ENCODE measurements around the gene DTD1. TPM values are rescaled to one million over a fixed set of nuclear protein-coding genes. Genes with fewer than 3 reads are reported as not detected.
A peak's percentile ranks its signal among the peaks of the same experiment; 100 is the strongest.

The DTD1 gene
- total RNA-seq, 3 donors from 2014 or later, result 24.1 to 34.6 (median 26.2) TPM

DNA sequence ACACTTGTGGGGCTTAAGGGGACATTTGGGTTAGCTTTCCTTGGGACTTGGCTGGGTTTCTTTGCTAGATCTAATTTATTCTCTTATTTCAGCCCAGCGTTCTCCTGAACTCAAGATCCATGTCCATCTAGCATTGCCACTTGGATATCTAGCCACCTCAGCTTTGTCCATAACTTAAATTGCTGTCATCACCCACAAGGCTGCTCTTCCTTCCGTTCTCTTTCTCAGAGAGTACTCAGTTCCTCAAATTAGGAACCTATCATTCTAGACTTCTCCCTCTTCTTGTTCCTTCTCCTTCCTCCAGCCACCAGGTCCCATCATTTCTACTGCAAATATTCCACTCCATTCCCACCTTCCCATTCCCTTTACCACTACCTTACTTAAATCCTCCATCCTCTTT lies 16.3 kb upstream of the DTD1 start:
- Histone ChIP-seq H3K9me3 (no peaks in the 10 kb centered on the region), H3K4me1 (no peaks in the 10 kb centered on the region), H3K4me3 (no peak overlapping the region), H3K27me3 (no peaks in the 10 kb centered on the region), H3K36me3 (no peaks in the 10 kb centered on the region), H3K27ac (no peak overlapping the region)
- intact Hi-C loops (cut with DNase I; ENCODE audit: low total_unique reads), result no loop called here
- TF ChIP-seq POLR2A (IDR thresholded peaks at IDR 0.05), result no peak
- TF ChIP-seq, protein P1, sequence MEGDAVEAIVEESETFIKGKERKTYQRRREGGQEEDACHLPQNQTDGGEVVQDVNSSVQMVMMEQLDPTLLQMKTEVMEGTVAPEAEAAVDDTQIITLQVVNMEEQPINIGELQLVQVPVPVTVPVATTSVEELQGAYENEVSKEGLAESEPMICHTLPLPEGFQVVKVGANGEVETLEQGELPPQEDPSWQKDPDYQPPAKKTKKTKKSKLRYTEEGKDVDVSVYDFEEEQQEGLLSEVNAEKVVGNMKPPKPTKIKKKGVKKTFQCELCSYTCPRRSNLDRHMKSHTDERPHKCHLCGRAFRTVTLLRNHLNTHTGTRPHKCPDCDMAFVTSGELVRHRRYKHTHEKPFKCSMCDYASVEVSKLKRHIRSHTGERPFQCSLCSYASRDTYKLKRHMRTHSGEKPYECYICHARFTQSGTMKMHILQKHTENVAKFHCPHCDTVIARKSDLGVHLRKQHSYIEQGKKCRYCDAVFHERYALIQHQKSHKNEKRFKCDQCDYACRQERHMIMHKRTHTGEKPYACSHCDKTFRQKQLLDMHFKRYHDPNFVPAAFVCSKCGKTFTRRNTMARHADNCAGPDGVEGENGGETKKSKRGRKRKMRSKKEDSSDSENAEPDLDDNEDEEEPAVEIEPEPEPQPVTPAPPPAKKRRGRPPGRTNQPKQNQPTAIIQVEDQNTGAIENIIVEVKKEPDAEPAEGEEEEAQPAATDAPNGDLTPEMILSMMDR (IDR thresholded peaks at IDR 0.05), result no peak
- no peak for DNase-seq (ENCODE audit: low spot score in 2 of 2)

DNA sequence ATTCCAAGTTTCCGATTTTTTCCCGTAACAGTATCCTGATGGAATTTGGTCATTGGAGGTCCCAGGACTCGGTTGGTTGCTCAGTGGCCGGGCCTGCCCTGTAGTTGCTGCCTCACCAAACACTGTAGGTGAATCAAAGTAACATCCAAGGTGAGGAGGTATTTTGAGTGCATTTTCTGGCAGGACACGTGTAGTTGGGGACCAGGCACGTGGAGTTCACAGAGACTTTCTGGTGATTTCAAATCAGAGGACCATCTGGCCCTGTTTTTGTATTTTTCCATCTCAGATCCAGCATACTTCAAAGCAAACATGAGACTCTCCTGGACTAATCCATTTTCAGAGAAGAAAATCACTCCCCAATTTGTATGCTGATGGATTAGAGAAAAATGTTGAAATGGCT lies 9.9 kb upstream of the DTD1 start:
- TF ChIP-seq, protein P1 (IDR thresholded peaks at IDR 0.05), result no peak
- no peak for TF ChIP-seq POLR2A (IDR thresholded peaks at IDR 0.05)
- TF ChIP-seq POLR2AphosphoS5 (IDR thresholded peaks at IDR 0.05), result no peak
- no peaks in the 10 kb centered on the region for H3K27me3 ChIP-seq
- H3K4me1 ChIP-seq, result no peaks in the 10 kb centered on the region
- no peak overlapping the region for H3K27ac ChIP-seq
- intact Hi-C loops (cut with DNase I; ENCODE audit: low total_unique reads), result no loop called here
- no peaks in the 10 kb centered on the region for H3K9me3 ChIP-seq
- H3K36me3 ChIP-seq, result no peaks in the 10 kb centered on the region
- no peak for DNase-seq (ENCODE audit: low spot score in 2 of 2)
- no peak overlapping the region for H3K4me3 ChIP-seq

DNA sequence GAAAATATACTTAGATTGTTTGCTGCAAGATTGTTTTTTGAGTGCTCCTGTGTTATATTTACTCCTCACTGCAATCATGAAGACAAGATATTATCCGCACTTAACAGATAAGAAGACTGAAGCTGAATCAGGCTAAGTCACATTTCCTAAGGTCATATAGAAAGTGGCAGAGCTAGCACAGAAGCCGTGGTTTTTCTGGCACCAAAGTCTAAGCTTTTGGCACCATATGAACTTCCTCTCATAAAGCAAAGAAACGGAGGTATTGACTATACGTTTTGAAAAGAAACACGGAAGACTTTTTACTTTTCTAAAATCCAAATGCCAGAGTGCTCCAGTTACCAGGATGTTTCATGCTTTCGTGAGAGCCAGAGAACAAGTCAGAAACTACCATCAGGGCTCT lies 9.3 kb upstream of the DTD1 start:
- Histone ChIP-seq H3K9me3 (no peaks in the 10 kb centered on the region), H3K36me3 (no peaks in the 10 kb centered on the region), H3K4me1 (no peaks in the 10 kb centered on the region), H3K27ac (no peak overlapping the region), H3K4me3 (no peak overlapping the region), H3K27me3 (no peaks in the 10 kb centered on the region)
- intact Hi-C loops (cut with DNase I; ENCODE audit: low total_unique reads), result no loop called here
- DNase-seq (ENCODE audit: low spot score in 2 of 2), result no peak
- TF ChIP-seq POLR2A (IDR thresholded peaks at IDR 0.05) (no peak), POLR2AphosphoS5 (IDR thresholded peaks at IDR 0.05) (no peak)
- TF ChIP-seq, protein P1 (IDR thresholded peaks at IDR 0.05), result no peak

DNA sequence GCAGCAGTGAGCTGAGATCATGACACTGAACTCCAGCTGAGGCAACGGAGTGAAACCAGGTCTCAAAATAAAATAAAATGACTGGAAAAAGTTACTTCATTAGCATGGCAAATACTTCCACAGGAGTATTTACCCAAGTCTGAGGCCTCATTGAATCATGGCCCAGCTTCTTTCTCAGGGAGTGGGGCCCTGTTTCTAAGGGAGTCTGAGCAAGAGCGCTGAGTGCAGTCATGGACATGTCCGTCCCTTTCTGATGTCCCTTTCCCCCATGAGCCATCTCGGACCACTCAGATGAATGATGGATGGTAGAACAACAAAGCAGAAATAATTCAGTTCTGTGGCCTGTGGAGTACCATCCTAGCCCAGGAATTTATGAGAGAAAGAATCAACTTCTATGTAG lies 7.8 kb upstream of the DTD1 start:
- intact Hi-C loops (cut with DNase I; ENCODE audit: low total_unique reads), result no loop called here
- no peak overlapping the region for H3K4me3 ChIP-seq
- no peak overlapping the region for H3K27ac ChIP-seq
- DNase-seq (ENCODE audit: low spot score in 2 of 2), result no peak
- H3K9me3 ChIP-seq, result no peaks in the 10 kb centered on the region
- no peaks in the 10 kb centered on the region for H3K36me3 ChIP-seq
- H3K27me3 ChIP-seq, result no peaks in the 10 kb centered on the region
- TF ChIP-seq POLR2A (IDR thresholded peaks at IDR 0.05) (no peak), POLR2AphosphoS5 (IDR thresholded peaks at IDR 0.05) (no peak)
- TF ChIP-seq, protein P1 (IDR thresholded peaks at IDR 0.05), result no peak
- H3K4me1 ChIP-seq, result no peaks in the 10 kb centered on the region

DNA sequence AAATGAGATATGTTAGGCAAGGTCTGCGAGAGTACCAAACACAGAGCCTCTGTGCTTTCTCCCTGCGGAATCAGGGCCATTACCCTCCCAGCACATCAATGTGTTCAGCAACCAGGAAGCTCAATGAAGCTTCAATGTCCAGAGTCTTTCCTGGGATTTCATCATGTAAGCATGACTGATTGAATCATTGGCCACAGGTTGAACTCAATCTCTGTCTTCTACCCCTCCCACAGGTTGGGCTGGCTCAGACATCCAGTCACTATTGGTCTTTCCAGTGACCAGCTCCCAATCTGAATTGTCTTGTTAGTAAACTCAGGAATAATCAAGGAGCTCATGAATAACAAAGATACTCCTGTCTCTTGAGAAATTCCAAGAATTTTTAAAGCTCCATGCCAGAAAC lies 2.7 kb upstream of the DTD1 start:
- no peaks in the 10 kb centered on the region for H3K27me3 ChIP-seq
- H3K9me3 ChIP-seq, result no peaks in the 10 kb centered on the region
- H3K4me1 ChIP-seq, result no peaks in the 10 kb centered on the region
- H3K27ac ChIP-seq, result no peak overlapping the region
- intact Hi-C loops (cut with DNase I; ENCODE audit: low total_unique reads), result no loop called here
- no peak overlapping the region for H3K4me3 ChIP-seq
- no peak for TF ChIP-seq POLR2AphosphoS5 (IDR thresholded peaks at IDR 0.05)
- no peak for TF ChIP-seq POLR2A (IDR thresholded peaks at IDR 0.05)
- no peak for DNase-seq (ENCODE audit: low spot score in 2 of 2)
- no peaks in the 10 kb centered on the region for H3K36me3 ChIP-seq

DNA sequence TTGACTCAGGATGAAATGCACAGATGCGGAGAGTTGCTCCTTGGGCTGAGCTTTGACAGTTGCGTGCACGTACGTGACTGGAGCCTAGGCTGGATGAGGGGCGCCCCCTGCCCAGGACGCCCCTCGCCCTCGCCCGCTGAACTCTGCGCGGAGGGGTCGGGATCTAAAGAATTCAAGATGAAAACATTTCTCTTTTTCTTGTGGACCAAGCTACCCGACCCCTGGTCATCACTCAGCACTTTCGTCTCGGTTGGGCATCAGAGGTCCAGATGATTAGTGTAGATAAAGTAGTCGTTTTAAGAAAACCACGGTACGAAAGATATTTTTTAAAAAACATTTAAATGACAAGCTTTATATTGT lies 700 bp downstream of the DTD1 start:
- Histone ChIP-seq H3K27me3 (no peaks in the 10 kb centered on the region), H3K4me3 (peak overlapping the region; percentile 70 to 98 (median 81)), H3K4me1 (no peaks in the 10 kb centered on the region), H3K9me3 (no peaks in the 10 kb centered on the region), H3K27ac (peak overlapping the region; percentile 68 to 71), H3K36me3 (no peaks in the 10 kb centered on the region)
- no peak for DNase-seq (ENCODE audit: low spot score in 2 of 2)
- no peak for TF ChIP-seq POLR2AphosphoS5 (IDR thresholded peaks at IDR 0.05)
- intact Hi-C loops (cut with DNase I; ENCODE audit: low total_unique reads), result no loop called here

All from breast epithelium (tissue), 4 donors.